Osteoblast (primary cell): ENCODE results near the gene UNKL. TPM values are rescaled to one million over a fixed set of nuclear protein-coding genes. Genes with fewer than 3 reads are reported as not detected.

Experiments used
- DNase-seq: peaks from one replicate; pipeline ENCODE4 v3.0.0; 2011; ENCODE audit warnings: low spot score, mixed read lengths; ENCODE audit not compliant: insufficient read length; ENCODE audit errors: missing footprints
- H2AFZ ChIP-seq: 2 replicates; pipeline ENCODE4 v1.6.0; 2011; ENCODE audit warnings: mild to moderate bottlenecking, low read length
- H3K27ac ChIP-seq: 2 replicates; pipeline ENCODE4 v1.5.1; 2011; ENCODE audit warnings: mild to moderate bottlenecking, low read depth, low read length, moderate library complexity
- H3K27me3 ChIP-seq: 2 replicates; pipeline ENCODE4 v1.6.0; 2012; ENCODE audit warnings: mild to moderate bottlenecking, control low read depth, inconsistent platforms, low read length, moderate library complexity; ENCODE audit not compliant: insufficient read depth
- H3K36me3 ChIP-seq: 2 replicates; pipeline ENCODE4 v1.5.1; 2011; ENCODE audit warnings: mild to moderate bottlenecking, low read length, control low read depth, moderate library complexity; ENCODE audit not compliant: insufficient read depth
- H3K4me1 ChIP-seq: 2 replicates; pipeline ENCODE4 v1.5.1; 2011; ENCODE audit warnings: mild to moderate bottlenecking, low read length, control low read depth, moderate library complexity; ENCODE audit not compliant: insufficient read depth
- H3K4me2 ChIP-seq: 2 replicates; pipeline ENCODE4 v1.6.0; 2011; ENCODE audit warnings: mild to moderate bottlenecking, low read length; ENCODE audit not compliant: insufficient read depth
- H3K4me3 ChIP-seq: fragments of 200-600 bp; sonication (generic); 3 replicates; pipeline ENCODE4 v1.5.1; 2012; ENCODE audit warnings: mild to moderate bottlenecking, low read length, inconsistent platforms; ENCODE audit not compliant: insufficient read depth
- H3K79me2 ChIP-seq: 2 replicates; pipeline ENCODE4 v1.6.0; 2012; ENCODE audit warnings: mild to moderate bottlenecking, low read length, control low read depth, inconsistent platforms; ENCODE audit not compliant: insufficient read depth
- H3K9me3 ChIP-seq: 2 replicates; pipeline ENCODE4 v1.5.1; 2011; ENCODE audit warnings: low read depth, low read length, control low read depth
- H4K20me1 ChIP-seq: 2 replicates; pipeline ENCODE4 v1.6.0; 2012; ENCODE audit warnings: mild to moderate bottlenecking, low read length, control low read depth; ENCODE audit not compliant: insufficient read depth
- total RNA-seq: library from RNA; depleted of rRNA; stranded (reverse); fragments of >200 nt; gene quantifications from 2 replicates; pipeline ENCODE4 v1.2.3, GENCODE V29; 2012
- TF ChIP-seq, protein P1 (sequence below): IDR thresholded peaks from 2 replicates; pipeline ENCODE4 v1.5.1; 2011; ENCODE audit warnings: mild to moderate bottlenecking, low read depth, low read length, moderate library complexity; ENCODE audit errors: extremely low read depth

UNKL gene
- total RNA-seq, 1 donor = 10.1 TPM

- peaks cover 5% of the 10 kb centered on the region for H3K27me3 ChIP-seq
- H3K27ac ChIP-seq = no peak overlapping the region
- H3K9me3 ChIP-seq = no peaks in the 10 kb centered on the region
- H3K4me2 ChIP-seq = no peak overlapping the region
- peaks cover 3% of the 10 kb centered on the region for H4K20me1 ChIP-seq
- H3K4me3 ChIP-seq = no peak overlapping the region
- H2AFZ ChIP-seq = no peak overlapping the region
- peaks cover 5% of the 10 kb centered on the region for H3K4me1 ChIP-seq
- DNase-seq = no peak
- TF ChIP-seq, protein P1, sequence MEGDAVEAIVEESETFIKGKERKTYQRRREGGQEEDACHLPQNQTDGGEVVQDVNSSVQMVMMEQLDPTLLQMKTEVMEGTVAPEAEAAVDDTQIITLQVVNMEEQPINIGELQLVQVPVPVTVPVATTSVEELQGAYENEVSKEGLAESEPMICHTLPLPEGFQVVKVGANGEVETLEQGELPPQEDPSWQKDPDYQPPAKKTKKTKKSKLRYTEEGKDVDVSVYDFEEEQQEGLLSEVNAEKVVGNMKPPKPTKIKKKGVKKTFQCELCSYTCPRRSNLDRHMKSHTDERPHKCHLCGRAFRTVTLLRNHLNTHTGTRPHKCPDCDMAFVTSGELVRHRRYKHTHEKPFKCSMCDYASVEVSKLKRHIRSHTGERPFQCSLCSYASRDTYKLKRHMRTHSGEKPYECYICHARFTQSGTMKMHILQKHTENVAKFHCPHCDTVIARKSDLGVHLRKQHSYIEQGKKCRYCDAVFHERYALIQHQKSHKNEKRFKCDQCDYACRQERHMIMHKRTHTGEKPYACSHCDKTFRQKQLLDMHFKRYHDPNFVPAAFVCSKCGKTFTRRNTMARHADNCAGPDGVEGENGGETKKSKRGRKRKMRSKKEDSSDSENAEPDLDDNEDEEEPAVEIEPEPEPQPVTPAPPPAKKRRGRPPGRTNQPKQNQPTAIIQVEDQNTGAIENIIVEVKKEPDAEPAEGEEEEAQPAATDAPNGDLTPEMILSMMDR = no peak
- peaks cover 10% of the 10 kb centered on the region for H3K79me2 ChIP-seq
- peaks cover 20% of the 10 kb centered on the region for H3K36me3 ChIP-seq
Observed at GRCh38 chr16:1345651-1346421, 68.7 kb downstream of the UNKL start.

DNA sequence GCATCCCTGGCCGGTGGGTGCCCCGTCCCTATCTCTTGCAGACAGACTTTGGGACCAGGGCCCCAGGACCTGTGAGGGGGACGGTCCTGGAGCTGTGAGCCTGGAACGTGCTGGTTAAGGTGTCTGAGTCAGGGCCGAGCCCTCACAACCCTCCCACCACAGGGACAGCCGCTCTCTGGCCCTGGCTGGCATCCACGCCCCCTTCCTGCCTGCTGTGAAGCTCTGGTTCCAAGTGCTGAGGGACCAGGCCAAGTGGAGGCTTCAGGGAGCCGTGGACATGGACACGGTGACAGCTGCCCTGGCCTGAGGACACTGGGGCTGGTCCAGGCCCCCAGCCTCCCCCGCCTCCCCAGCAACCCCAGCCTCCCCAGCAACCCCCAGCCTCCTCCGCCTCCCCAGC, 69.4 kb downstream of the UNKL start:
- Histone ChIP-seq H3K27me3 (peaks cover 5% of the 10 kb centered on the region), H2AFZ (no peak overlapping the region), H3K4me2 (no peak overlapping the region), H3K4me3 (no peak overlapping the region), H3K4me1 (no peaks in the 10 kb centered on the region), H3K36me3 (peaks cover 15% of the 10 kb centered on the region), H3K9me3 (no peaks in the 10 kb centered on the region), H3K27ac (no peak overlapping the region), H3K79me2 (peaks cover 3% of the 10 kb centered on the region), H4K20me1 (no peaks in the 10 kb centered on the region)
- TF ChIP-seq, protein P1 = no peak
- DNase-seq = no peak

DNA sequence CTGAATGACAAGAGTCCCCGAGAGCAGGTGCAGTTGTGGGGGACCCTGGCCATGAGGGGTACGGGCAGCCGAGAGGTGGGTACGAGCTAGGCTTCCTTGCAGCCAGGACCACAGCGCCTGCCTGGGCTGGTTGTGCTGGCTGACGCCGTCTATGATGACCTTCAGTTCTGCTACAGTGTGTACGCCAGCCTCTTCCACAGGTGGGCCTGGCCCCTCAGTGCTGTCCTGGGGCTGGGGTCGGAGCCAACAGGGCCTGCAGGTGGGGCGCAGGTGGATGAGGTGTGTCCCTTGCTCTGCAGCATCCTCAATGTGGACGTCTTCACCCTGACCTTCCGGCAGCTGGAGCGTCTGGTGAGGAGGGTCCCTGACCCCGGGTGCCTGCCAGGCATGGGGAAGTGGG, 70.0 kb downstream of the UNKL start:
- H3K79me2 ChIP-seq = peaks cover under 1% of the 10 kb centered on the region
- no peaks in the 10 kb centered on the region for H3K4me1 ChIP-seq
- DNase-seq = no peak
- TF ChIP-seq, protein P1 = no peak
- H3K4me2 ChIP-seq = no peak overlapping the region
- peaks cover 5% of the 10 kb centered on the region for H3K27me3 ChIP-seq
- no peak overlapping the region for H3K27ac ChIP-seq
- no peak overlapping the region for H3K4me3 ChIP-seq
- no peaks in the 10 kb centered on the region for H4K20me1 ChIP-seq
- no peaks in the 10 kb centered on the region for H3K9me3 ChIP-seq
- H3K36me3 ChIP-seq = peaks cover 9% of the 10 kb centered on the region
- H2AFZ ChIP-seq = no peak overlapping the region

DNA sequence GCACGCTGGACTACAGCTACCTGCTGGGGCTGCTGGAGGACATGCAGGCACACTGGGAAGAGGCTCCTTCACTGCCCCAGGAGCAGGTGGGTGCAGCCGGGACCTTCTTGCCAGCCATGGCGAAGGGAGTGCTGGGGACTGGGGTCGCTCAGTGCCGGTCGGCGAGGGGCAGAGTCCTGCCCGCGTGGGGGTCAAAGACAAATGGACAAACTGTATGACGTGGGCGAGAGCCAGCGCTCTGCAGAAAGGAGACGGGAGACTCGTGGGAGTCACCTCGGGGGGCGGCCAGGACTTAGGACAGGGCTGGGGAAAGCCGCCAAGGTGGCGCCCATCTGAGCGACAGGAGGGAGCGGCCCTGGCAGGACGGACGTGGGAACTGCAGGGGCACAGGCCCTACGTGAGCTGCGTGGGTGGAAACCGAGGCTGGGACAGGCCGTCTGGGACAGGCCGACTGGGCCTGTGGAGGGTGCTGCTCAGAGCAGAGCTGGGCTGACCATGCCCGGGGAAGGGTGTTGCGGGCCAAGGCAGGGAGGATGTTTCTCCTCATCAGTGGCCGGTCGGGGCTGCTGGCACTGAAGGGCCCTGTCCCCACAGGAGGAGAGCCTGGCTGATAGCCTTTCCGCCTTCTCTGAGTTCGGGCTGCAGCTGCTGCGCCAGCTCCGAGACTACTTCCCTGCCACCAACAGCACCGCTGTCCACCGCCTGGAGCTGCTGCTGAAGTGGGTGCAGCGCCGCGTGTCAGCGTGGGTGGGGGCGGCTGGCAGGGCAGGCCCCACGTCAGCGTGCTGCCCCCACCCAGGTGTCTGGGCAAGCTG, 70.9 kb downstream of the UNKL start:
- no peak overlapping the region for H3K27ac ChIP-seq
- no peaks in the 10 kb centered on the region for H3K79me2 ChIP-seq
- H2AFZ ChIP-seq = no peak overlapping the region
- H3K36me3 ChIP-seq = peaks cover under 1% of the 10 kb centered on the region
- no peaks in the 10 kb centered on the region for H3K9me3 ChIP-seq
- H3K4me3 ChIP-seq = no peak overlapping the region
- H3K27me3 ChIP-seq = peaks cover 5% of the 10 kb centered on the region
- H4K20me1 ChIP-seq = no peaks in the 10 kb centered on the region
- TF ChIP-seq, protein P1 = no peak
- H3K4me1 ChIP-seq = no peaks in the 10 kb centered on the region
- no peak for DNase-seq
- H3K4me2 ChIP-seq = no peak overlapping the region
